NB4 (cell line): ENCODE measurements around the gene TMEM132E.

Experiments used
- DNase-seq: peaks from one replicate; pipeline ENCODE4 v3.0.0; 2010; ENCODE audit warnings: low read depth
- H3K4me3 ChIP-seq: one replicate; pipeline ENCODE4 v1.5.1; 2011; ENCODE audit warnings: mild to moderate bottlenecking, low read depth, low read length, moderate library complexity
- MYC ChIP-seq: IDR thresholded peaks from 2 replicates; pipeline ENCODE4 v1.6.1; 2011; ENCODE audit warnings: low read depth, low read length
- POLR2A ChIP-seq: IDR thresholded peaks from 2 replicates; pipeline ENCODE4 v1.6.1; 2011; ENCODE audit warnings: mild to moderate bottlenecking; ENCODE audit not compliant: insufficient read length; ENCODE audit errors: extremely low read depth
- TF ChIP-seq, protein P1 (sequence below): IDR thresholded peaks from one replicate; pipeline ENCODE4 v1.5.1; 2012; ENCODE audit warnings: low read depth, low read length
- TF ChIP-seq, protein P2 (sequence below): IDR thresholded peaks from 2 replicates; pipeline ENCODE4 v1.6.1; 2011; ENCODE audit warnings: low read depth, low read length

TMEM132E gene

DNA sequence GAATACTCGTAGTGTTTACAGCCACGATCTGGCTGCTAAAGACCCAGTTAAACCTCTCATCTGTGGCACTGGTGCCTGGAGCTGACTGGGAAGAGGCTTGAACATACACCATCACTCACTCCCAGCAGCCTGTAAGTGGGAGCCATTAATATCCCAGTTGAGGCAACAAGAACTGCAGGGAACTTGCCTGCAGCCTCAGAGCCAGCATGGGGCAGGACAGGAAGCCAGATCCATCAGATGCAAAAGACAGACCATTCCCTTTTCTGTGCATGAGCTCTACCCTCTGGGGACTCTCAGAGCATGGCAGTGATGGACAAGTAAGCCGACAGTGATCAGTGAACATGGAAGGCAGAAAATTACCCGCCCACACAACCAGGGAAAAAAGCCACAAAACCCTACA lies 91.8 kb downstream of the TMEM132E start:
- no peak overlapping the region for H3K4me3 ChIP-seq
- no peak for DNase-seq
- no peak for TF ChIP-seq MYC
- TF ChIP-seq, protein P1, sequence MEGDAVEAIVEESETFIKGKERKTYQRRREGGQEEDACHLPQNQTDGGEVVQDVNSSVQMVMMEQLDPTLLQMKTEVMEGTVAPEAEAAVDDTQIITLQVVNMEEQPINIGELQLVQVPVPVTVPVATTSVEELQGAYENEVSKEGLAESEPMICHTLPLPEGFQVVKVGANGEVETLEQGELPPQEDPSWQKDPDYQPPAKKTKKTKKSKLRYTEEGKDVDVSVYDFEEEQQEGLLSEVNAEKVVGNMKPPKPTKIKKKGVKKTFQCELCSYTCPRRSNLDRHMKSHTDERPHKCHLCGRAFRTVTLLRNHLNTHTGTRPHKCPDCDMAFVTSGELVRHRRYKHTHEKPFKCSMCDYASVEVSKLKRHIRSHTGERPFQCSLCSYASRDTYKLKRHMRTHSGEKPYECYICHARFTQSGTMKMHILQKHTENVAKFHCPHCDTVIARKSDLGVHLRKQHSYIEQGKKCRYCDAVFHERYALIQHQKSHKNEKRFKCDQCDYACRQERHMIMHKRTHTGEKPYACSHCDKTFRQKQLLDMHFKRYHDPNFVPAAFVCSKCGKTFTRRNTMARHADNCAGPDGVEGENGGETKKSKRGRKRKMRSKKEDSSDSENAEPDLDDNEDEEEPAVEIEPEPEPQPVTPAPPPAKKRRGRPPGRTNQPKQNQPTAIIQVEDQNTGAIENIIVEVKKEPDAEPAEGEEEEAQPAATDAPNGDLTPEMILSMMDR = no peak

DNA sequence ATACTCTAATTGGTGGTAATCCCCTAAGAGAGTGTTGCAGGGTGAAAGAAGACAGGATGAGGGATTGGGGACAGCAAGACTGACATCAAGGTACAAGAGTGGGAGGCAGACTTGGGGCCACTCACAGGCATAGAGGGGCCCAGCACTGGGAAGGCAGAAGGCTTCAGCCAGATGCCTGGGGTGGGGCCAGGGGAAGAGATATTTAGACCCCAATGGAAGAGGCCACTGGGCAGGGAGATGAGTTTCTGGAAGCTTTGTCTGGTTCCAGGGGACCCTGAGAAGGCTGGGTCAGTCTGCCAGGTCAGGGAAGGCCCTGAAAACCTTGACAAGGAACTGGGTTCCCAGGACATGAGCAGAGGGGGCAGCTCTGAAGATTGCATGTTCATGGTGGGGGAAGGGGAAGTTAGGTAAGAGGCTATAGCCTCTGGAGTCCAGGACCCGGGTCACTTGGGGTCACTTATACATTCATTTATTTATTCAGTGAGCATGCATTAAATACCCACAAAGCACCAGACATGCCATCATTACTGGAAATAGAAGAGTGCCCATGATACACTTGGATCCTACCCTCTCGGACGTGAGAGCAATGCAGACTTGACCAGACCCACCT lies 92.9 kb downstream of the TMEM132E start:
- no peak for TF ChIP-seq MYC

DNA sequence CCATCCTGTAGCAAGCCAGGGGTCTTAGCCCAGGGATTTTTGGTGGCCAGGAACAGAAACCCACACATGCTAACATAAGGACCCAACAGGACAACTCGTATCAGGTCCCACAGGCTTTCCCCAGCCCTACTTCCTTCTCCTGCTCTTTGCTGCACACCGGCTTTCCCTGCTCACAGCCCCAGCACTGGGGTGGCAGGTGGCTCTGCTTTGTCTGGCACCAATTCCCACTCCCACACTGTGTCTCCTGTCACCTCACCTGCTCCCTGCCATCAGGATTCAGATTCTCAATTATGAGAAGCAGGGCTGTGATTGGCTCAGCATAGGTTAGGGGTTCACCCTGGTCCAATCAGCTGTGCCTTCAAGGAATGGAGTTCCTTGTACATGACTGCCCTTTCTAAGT lies 94.1 kb downstream of the TMEM132E start:
- TF ChIP-seq MYC (no peak), POLR2A (no peak)
- TF ChIP-seq, protein P1 = no peak
- TF ChIP-seq, protein P2, sequence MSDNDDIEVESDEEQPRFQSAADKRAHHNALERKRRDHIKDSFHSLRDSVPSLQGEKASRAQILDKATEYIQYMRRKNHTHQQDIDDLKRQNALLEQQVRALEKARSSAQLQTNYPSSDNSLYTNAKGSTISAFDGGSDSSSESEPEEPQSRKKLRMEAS = no peak
- no peak overlapping the region for H3K4me3 ChIP-seq
- DNase-seq = no peak

More for the DNA sequence above, 92.9 kb downstream of the TMEM132E start:
- DNase-seq = peak; percentile 43
- no peak overlapping the region for H3K4me3 ChIP-seq

DNA sequence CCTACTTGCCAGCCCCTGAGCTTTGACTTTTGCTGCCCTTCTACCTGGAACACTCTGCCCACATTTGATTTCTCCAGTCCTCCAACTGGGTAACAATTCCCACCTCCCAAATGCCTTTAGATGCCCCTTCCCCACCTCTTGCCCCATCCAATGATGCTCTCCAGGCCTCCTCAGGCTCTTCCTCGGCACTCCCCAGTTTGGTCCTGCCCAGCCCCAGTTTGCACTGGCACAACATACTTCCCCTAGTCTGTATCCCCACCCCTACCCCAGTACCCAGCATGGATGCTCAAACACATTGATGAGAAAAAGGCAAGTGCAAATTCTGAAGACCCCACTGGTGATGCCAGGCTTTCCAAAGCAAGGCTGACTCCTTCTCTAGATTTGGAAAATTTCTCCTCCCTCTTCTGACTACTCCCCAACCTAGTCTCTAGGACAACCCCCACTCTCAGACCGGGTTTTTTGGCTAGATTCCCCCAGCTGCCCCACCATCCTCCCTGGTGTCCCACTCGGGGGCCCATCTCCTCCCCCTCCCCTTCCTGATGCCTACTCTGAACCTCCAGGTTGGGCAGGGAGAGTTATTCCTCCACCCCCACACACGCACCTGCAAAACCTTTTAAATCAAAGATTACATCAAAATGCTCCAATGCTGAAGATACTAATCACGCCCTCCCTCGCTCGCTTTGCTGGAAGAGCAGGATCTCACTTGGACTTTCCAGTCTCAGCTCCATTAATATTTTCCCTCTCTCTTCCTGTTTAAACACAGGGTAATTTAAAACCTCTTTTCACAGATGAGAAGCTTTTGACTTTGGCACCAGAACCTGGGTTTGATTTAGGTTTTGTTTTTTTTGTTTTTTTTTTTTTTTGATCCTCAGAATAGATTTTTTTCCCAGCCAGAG lies 94.9 kb downstream of the TMEM132E start:
- TF ChIP-seq POLR2A (no peak), MYC (no peak)
- TF ChIP-seq, protein P2 = no peak
- TF ChIP-seq, protein P1 = no peak
- no peak for DNase-seq
- no peak overlapping the region for H3K4me3 ChIP-seq

DNA sequence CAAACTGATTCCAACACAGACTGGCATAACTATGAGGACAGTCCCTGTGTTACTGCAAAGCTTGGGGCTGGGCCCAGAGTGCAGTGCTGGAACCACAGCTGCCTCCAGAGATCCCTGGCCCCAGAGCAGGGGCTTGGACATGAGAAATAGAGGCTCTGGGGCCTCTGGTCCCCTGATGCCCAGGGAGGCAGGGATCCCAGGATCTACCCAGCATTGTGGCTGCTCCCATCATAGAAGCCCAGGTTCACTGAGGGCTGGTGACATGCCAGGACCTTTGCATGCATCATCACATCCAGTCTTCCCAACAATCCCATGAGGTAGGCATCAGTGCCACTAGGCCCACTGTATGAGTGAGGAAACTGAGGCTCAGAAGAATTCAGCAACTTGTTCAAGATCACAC lies 95.8 kb downstream of the TMEM132E start:
- DNase-seq = no peak
- no peak overlapping the region for H3K4me3 ChIP-seq
- TF ChIP-seq, protein P1 = no peak
- TF ChIP-seq POLR2A (no peak), MYC (no peak)
- TF ChIP-seq, protein P2 = no peak

DNA sequence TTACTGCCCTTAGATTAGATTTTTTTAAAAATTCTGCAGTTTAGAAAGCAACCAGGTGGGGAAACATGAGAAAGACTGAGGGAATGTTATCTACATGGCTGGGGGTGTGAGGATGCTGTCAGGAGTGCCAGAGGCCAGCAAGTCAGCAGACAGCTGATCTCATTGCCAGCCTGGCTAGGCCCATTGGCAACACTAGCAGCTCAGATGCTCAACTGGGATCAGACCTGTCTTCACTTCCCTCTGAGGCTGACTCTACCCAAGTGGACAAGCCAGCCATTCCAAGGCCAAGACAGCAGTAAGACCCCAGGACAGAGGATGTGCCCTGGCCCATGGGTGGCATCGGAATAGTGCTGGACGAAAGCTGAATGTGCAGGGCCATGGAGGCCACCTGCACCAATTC lies 96.2 kb downstream of the TMEM132E start:
- H3K4me3 ChIP-seq = no peak overlapping the region
- no peak for DNase-seq
- TF ChIP-seq, protein P2 = no peak
- TF ChIP-seq POLR2A = no peak
- no peak for TF ChIP-seq MYC
- TF ChIP-seq, protein P1 = no peak
